ENCODE results near the gene SEC14L1. TPM values are rescaled to one million over a fixed set of nuclear protein-coding genes. Genes with fewer than 3 reads are reported as not detected.
"Not testable (repeated sequence)": the region's sequence is repeated elsewhere in the genome, so short reads cannot be mapped to it uniquely, and the experiment has no call there.

SEC14L1 gene
- total RNA-seq, 1 donor from 2014 or later: 92.2 TPM

- H3K9me3 Mint-ChIP-seq: no peaks in the 10 kb centered on the region
- no peaks in the 10 kb centered on the region for H3K36me3 Mint-ChIP-seq (ENCODE audit: low read depth)
- intact Hi-C loops (cut with micrococcal nuclease): no loop called here
- no peak overlapping the region for H3K4me3 Mint-ChIP-seq (ENCODE audit: low read depth)
- H3K4me1 Mint-ChIP-seq (ENCODE audit: low read depth): no peaks in the 10 kb centered on the region
- no peak for DNase-seq (ENCODE audit: low spot score)
- peaks cover 4% of the 10 kb centered on the region for H3K27me3 Mint-ChIP-seq (ENCODE audit: low read depth)
- no peak overlapping the region for H3K27ac Mint-ChIP-seq
Measured at GRCh38 chr17:77254951-77255825, 114.4 kb downstream of the SEC14L1 start.

GRCh38 chr17:77255970-77256369 is 115.2 kb downstream of the SEC14L1 start:
- DNase-seq (ENCODE audit: low spot score); H3K4me3 Mint-ChIP-seq (ENCODE audit: low read depth); H3K27ac Mint-ChIP-seq; H3K36me3 Mint-ChIP-seq (ENCODE audit: low read depth); intact Hi-C loops (cut with micrococcal nuclease); H3K9me3 Mint-ChIP-seq; H3K27me3 Mint-ChIP-seq (ENCODE audit: low read depth); H3K4me1 Mint-ChIP-seq (ENCODE audit: low read depth): not testable (repeated sequence)

GRCh38 chr17:77256710-77257109 is 115.9 kb downstream of the SEC14L1 start:
- Mint-ChIP-seq H3K4me3 (ENCODE audit: low read depth) (no peak overlapping the region), H3K27ac (no peak overlapping the region), H3K36me3 (ENCODE audit: low read depth) (no peaks in the 10 kb centered on the region), H3K27me3 (ENCODE audit: low read depth) (peaks cover 1% of the 10 kb centered on the region), H3K9me3 (no peaks in the 10 kb centered on the region), H3K4me1 (ENCODE audit: low read depth) (no peaks in the 10 kb centered on the region)
- intact Hi-C loops (cut with micrococcal nuclease): no loop called here
- DNase-seq (ENCODE audit: low spot score): no peak

DNA sequence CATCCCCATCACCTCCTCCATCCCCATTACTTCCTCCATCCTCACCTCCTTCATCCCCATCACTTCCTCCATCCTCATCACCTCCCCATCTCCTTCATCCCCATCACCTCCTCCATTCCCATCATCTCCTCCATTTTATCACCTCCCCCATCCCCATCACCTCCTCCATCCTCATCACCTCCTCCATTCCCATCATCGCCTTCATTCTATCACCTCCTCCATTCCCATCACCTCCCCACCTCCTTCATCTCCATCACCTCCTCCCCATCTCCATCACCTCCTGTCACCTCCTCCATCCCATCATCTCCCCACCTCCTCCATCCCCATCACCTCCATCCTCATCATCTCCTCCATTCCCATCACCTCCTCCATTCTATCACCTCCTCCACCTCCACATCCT is 116.4 kb downstream of the SEC14L1 start:
- Mint-ChIP-seq H3K27ac (no peak overlapping the region), H3K4me1 (ENCODE audit: low read depth) (no peaks in the 10 kb centered on the region), H3K9me3 (no peaks in the 10 kb centered on the region)

GRCh38 chr17:77257596-77258458 is 117.1 kb downstream of the SEC14L1 start:
- H3K27ac Mint-ChIP-seq: no peak overlapping the region
- intact Hi-C loops (cut with micrococcal nuclease): no loop called here

More for the DNA sequence above, 116.4 kb downstream of the SEC14L1 start:
- no peak overlapping the region for H3K4me3 Mint-ChIP-seq (ENCODE audit: low read depth)
- no peaks in the 10 kb centered on the region for H3K27me3 Mint-ChIP-seq (ENCODE audit: low read depth)
- intact Hi-C loops (cut with micrococcal nuclease): no loop called here
- H3K36me3 Mint-ChIP-seq (ENCODE audit: low read depth): no peaks in the 10 kb centered on the region
- no peak for DNase-seq (ENCODE audit: low spot score)

DNA sequence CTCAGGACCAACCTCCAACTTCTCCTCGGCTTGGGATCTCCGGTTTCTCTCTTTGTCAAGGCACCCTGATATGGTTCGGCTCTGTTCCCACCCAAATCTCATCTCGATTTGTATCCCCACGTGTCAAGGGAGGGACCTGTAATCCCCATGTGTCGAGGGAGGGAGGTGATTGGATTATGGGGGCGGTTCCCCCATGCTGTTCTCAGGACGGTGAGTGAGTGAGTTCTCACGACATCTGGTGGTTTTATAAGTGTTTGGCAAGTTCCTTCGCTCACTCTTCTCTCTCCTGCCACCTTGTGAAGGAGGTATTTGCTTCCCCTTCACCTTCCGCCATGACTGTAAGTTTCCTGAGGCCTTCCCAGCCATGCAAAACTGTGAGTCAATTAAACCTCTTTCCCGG is 117.9 kb downstream of the SEC14L1 start:
- no peak overlapping the region for H3K27ac Mint-ChIP-seq
- H3K9me3 Mint-ChIP-seq: no peaks in the 10 kb centered on the region
- intact Hi-C loops (cut with micrococcal nuclease): no loop called here
- H3K4me1 Mint-ChIP-seq (ENCODE audit: low read depth): no peaks in the 10 kb centered on the region
- no peak for DNase-seq (ENCODE audit: low spot score)
- H3K4me3 Mint-ChIP-seq (ENCODE audit: low read depth): no peak overlapping the region
- H3K27me3 Mint-ChIP-seq (ENCODE audit: low read depth): no peaks in the 10 kb centered on the region
- H3K36me3 Mint-ChIP-seq (ENCODE audit: low read depth): no peaks in the 10 kb centered on the region

More at GRCh38 chr17:77257596-77258458, 117.1 kb downstream of the SEC14L1 start:
- Mint-ChIP-seq H3K4me3 (ENCODE audit: low read depth) (no peak overlapping the region), H3K4me1 (ENCODE audit: low read depth) (no peaks in the 10 kb centered on the region), H3K9me3 (no peaks in the 10 kb centered on the region), H3K36me3 (ENCODE audit: low read depth) (no peaks in the 10 kb centered on the region), H3K27me3 (ENCODE audit: low read depth) (no peaks in the 10 kb centered on the region)
- no peak for DNase-seq (ENCODE audit: low spot score)

GRCh38 chr17:77264617-77265230 is 124.0 kb downstream of the SEC14L1 start:
- no peaks in the 10 kb centered on the region for H3K4me1 Mint-ChIP-seq (ENCODE audit: low read depth)
- intact Hi-C loops (cut with micrococcal nuclease): no loop called here
- no peaks in the 10 kb centered on the region for H3K27me3 Mint-ChIP-seq (ENCODE audit: low read depth)
- no peaks in the 10 kb centered on the region for H3K9me3 Mint-ChIP-seq
- H3K4me3 Mint-ChIP-seq (ENCODE audit: low read depth): no peak overlapping the region
- H3K36me3 Mint-ChIP-seq (ENCODE audit: low read depth): no peaks in the 10 kb centered on the region
- H3K27ac Mint-ChIP-seq: no peak overlapping the region
- DNase-seq (ENCODE audit: low spot score): no peak

DNA sequence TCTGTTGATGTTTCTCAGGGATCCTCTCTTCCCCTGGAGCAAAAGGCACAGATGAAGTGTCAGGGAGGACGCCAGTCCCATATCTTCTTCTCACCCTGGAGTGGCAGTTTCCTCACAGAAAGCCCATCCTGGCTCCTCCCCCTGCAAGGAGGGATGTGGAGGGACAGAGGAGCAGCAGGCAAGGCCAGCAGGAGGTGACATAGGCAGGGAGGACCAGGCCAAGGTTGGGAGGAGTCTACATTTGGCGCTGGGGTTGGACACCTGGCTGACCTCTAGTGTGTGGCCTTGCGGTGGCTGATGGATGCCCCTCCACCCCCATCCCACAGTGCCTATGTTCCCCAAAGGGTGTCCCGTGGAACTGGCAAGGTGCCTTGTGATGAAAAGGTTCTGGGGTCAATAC is 125.4 kb downstream of the SEC14L1 start:
- Mint-ChIP-seq H3K27me3 (ENCODE audit: low read depth) (no peaks in the 10 kb centered on the region), H3K4me3 (ENCODE audit: low read depth) (no peak overlapping the region), H3K27ac (no peak overlapping the region), H3K36me3 (ENCODE audit: low read depth) (no peaks in the 10 kb centered on the region), H3K4me1 (ENCODE audit: low read depth) (no peaks in the 10 kb centered on the region), H3K9me3 (no peaks in the 10 kb centered on the region)
- intact Hi-C loops (cut with micrococcal nuclease): no loop called here
- no peak for DNase-seq (ENCODE audit: low spot score)
